Measurements from ENCODE around the gene ELP4.

The ELP4 gene

GRCh38 chr11:31824332-31824878, 314.8 kb downstream of the ELP4 start:
- no peak for DNase-seq (ENCODE audit: low spot score)

- DNase-seq (ENCODE audit: low spot score): no peak
Measured at GRCh38 chr11:31824879-31825837, 315.6 kb downstream of the ELP4 start.

GRCh38 chr11:31825838-31826484, 316.4 kb downstream of the ELP4 start:
- no peak for DNase-seq (ENCODE audit: low spot score)

GRCh38 chr11:31826536-31827438, 317.2 kb downstream of the ELP4 start:
- DNase-seq (ENCODE audit: low spot score): no peak

- DNase-seq (ENCODE audit: low spot score): no peak
Measured at GRCh38 chr11:31827455-31828206, 318.1 kb downstream of the ELP4 start.

GRCh38 chr11:31828217-31828616, 318.6 kb downstream of the ELP4 start:
- no peak for DNase-seq (ENCODE audit: low spot score)

GRCh38 chr11:31830406-31830805, 320.8 kb downstream of the ELP4 start:
- no peak for DNase-seq (ENCODE audit: low spot score)

- no peak for DNase-seq (ENCODE audit: low spot score)
Measured at GRCh38 chr11:31834237-31834636, 324.7 kb downstream of the ELP4 start.
